GM18505 (cell line): ENCODE data around the gene TRDN.
"Not testable (repeated sequence)": the region's sequence is repeated elsewhere in the genome, so short reads cannot be mapped to it uniquely, and the experiment has no call there.

ENCODE experiments used
- ATAC-seq: cut with Tn5 transposase; IDR thresholded peaks from one replicate; pipeline ENCODE4 v1.9.1; 2021; ENCODE audit not compliant: unreplicated experiment
- POLR2A ChIP-seq: IDR thresholded peaks from 4 replicates; pipeline ENCODE4 v1.6.1; 2011; ENCODE audit warnings: borderline replicate concordance; ENCODE audit not compliant: insufficient read depth, insufficient read length; ENCODE audit errors: extremely low read depth

The TRDN gene

GRCh38 chr6:123332070-123332469, 304.7 kb downstream of the TRDN start:
- no peak for TF ChIP-seq POLR2A
- ATAC-seq = no peak

- no peak for TF ChIP-seq POLR2A
- ATAC-seq = no peak
Measured at GRCh38 chr6:123329337-123329736, 307.4 kb downstream of the TRDN start.

DNA sequence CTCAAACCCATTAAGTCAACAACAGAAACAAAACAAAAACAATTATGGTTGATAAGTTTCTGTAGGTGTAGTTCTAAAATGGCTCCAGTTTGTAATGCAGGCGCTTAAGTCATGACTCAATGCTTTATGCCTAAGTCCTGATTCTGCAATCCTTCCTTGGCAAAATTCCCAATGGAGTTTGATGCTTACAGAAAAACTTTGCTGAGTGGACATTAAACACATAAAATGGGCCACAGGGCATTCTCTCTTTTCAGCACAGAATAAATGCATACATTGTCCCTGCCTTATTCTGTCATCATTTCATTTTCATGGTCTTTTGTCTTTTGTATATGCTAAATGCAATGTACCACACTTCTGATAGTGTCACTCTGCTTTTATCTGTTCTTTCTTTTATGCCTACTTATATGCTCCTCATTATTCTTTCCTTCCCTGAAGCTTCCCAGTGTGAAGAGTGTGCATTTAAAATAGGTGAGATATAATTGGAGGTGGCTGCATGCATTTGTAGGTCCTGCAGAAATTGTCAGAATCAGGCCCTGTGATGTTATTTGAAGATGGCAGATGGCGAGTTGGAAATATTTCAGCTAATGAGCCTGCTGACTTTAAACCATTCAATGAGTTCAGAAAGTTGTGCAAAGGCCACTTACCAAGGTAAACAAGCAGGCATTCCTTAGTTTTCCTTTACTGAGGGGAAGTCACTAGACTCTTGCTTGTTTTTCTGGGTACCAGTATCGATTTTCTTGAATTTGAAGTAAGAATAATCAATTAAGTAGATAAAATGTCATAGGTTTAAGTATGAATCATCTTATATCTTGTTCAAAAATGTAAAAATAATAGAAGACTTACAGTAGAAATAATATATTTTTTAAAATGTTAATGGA, 313.1 kb downstream of the TRDN start:
- no peak for TF ChIP-seq POLR2A
- ATAC-seq = no peak

GRCh38 chr6:123321020-123321419, 315.7 kb downstream of the TRDN start:
- no peak for ATAC-seq
- no peak for TF ChIP-seq POLR2A

- TF ChIP-seq POLR2A = no peak
- no peak for ATAC-seq
Measured at GRCh38 chr6:123316733-123317323, 319.9 kb downstream of the TRDN start.

DNA sequence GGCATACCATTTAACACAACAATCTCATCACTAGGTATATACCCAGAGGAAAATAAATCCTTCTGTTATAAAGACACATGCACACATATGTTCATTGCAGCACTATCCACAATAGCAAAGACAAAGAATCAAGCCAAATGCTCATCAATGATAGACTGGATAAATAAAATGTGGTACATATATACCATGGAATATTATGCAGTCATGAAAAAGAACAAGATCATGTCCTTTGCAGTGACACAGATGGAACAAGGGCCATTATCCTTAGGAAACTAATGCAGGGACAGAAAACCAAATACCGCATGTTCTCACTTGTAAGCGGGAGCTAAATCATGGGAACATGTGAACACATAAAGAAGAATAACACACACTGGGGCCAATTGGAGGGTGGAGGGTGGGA, 322.3 kb downstream of the TRDN start:
- not testable (repeated sequence) for ATAC-seq

DNA sequence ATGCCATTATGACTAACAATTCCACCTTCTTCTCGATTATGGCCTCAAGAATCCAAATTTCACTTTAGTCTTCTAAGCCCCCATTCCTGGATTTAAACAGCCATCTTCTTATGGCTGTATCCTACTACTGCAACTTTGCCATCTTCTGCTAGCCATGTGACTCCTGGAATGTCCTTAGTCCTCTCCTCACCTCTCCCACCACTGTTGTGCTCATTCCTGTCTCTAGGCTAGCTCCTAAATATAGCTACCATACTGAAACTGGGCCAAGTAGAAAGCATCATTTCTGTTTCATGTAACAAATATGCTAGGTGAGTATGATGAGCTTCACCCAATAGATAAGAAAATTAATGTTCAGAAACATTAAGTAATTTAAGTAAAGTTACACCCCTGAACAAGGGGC, 327.6 kb downstream of the TRDN start:
- TF ChIP-seq POLR2A = no peak
- no peak for ATAC-seq

GRCh38 chr6:123306334-123306733, 330.4 kb downstream of the TRDN start:
- no peak for TF ChIP-seq POLR2A
- no peak for ATAC-seq

- ATAC-seq = no peak
- TF ChIP-seq POLR2A = no peak
Measured at GRCh38 chr6:123295672-123296071, 341.1 kb downstream of the TRDN start.

- no peak for TF ChIP-seq POLR2A
- ATAC-seq = no peak
Measured at GRCh38 chr6:123295181-123295580, 341.6 kb downstream of the TRDN start.

DNA sequence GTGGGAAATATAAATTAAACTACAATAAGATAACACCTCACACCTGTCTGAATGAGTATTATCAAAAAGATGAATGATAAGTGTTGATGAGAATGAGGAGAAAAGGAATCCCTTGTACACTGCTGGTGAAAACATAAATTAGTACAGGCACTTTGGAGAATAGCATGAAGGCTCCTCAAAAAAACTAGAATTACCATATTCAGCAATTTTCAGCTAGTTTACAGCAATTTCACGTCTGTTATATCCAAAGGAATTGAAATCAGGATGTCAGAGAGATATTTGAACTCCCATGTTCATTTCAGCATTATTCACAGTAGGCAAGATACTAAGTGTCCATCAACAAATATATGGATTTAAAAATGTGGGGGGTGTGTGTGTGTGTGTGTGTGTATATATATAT, 348.1 kb downstream of the TRDN start:
- TF ChIP-seq POLR2A = no peak
- ATAC-seq = no peak

GRCh38 chr6:123276546-123276980, 360.2 kb downstream of the TRDN start:
- TF ChIP-seq POLR2A = no peak
- ATAC-seq = no peak

DNA sequence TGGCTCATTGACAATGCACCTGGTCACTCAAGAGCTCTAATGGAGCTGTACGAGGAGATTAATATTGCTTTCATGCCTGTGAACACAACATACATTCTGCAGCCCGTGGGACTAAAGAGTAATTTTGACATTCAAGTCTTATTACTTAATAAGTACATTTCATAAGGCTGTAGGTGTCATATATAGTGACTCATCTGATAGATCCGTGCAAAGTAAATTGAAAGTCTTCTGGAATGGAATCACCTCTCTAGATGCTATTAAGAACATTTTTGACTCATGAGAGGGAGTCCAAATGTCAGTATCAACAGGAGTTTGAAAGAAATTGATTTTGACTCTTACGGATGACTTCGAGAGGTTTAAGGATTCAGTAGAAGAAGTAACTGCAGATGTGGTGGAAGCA, 372.8 kb downstream of the TRDN start:
- ATAC-seq = no peak
- TF ChIP-seq POLR2A = no peak

GRCh38 chr6:123240626-123241025, 396.1 kb downstream of the TRDN start:
- TF ChIP-seq POLR2A = no peak
- no peak for ATAC-seq
